ENCODE data around the gene OGN.

OGN gene

GRCh38 chr9:92426501-92427145, 22.2 kb upstream of the OGN start:
- Histone ChIP-seq H3K27ac (no peak overlapping the region), H3K36me3 (replicated peaks) (no peaks in the 10 kb centered on the region), H3K27me3 (replicated peaks) (no peaks in the 10 kb centered on the region), H3K4me3 (ENCODE audit: low read depth, low read length) (no peak overlapping the region)
- TF ChIP-seq, protein P1, sequence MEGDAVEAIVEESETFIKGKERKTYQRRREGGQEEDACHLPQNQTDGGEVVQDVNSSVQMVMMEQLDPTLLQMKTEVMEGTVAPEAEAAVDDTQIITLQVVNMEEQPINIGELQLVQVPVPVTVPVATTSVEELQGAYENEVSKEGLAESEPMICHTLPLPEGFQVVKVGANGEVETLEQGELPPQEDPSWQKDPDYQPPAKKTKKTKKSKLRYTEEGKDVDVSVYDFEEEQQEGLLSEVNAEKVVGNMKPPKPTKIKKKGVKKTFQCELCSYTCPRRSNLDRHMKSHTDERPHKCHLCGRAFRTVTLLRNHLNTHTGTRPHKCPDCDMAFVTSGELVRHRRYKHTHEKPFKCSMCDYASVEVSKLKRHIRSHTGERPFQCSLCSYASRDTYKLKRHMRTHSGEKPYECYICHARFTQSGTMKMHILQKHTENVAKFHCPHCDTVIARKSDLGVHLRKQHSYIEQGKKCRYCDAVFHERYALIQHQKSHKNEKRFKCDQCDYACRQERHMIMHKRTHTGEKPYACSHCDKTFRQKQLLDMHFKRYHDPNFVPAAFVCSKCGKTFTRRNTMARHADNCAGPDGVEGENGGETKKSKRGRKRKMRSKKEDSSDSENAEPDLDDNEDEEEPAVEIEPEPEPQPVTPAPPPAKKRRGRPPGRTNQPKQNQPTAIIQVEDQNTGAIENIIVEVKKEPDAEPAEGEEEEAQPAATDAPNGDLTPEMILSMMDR (IDR thresholded peaks at IDR 0.05; ENCODE audit: low read depth, low read length, missing control alignments) = no peak
- no peak for DNase-seq
- in situ Hi-C loops (cut with HindIII; ENCODE audit: low pct_ligation_motif_present, low sequenced_read_pairs) = no loop called here

- in situ Hi-C loops (cut with HindIII; ENCODE audit: low pct_ligation_motif_present, low sequenced_read_pairs) = no loop called here
- no peak overlapping the region for H3K27ac ChIP-seq
- TF ChIP-seq, protein P1 (IDR thresholded peaks at IDR 0.05; ENCODE audit: low read depth, low read length, missing control alignments) = no peak
- no peaks in the 10 kb centered on the region for H3K27me3 ChIP-seq (replicated peaks)
- H3K36me3 ChIP-seq (replicated peaks) = no peaks in the 10 kb centered on the region
- no peak for DNase-seq
- no peak overlapping the region for H3K4me3 ChIP-seq (ENCODE audit: low read depth, low read length)
Observed at GRCh38 chr9:92425474-92425873, 21.1 kb upstream of the OGN start.

GRCh38 chr9:92424340-92424739, 20.0 kb upstream of the OGN start, which contains the start of gene OMD:
OMD (minus strand) TSS chr9:92424471; CDS start chr9:92417558, 6,913 bp downstream.
- DNase-seq = no peak
- no peak within 1 kb of the TSS for H3K27ac ChIP-seq
- H3K4me3 ChIP-seq (ENCODE audit: low read depth, low read length) = no peak within 1 kb of the TSS
- H3K27me3 ChIP-seq (replicated peaks) = no peaks in the 10 kb centered on the region
- H3K36me3 ChIP-seq (replicated peaks) = no peaks in the 10 kb centered on the region
- TF ChIP-seq, protein P1 (IDR thresholded peaks at IDR 0.05; ENCODE audit: low read depth, low read length, missing control alignments) = no peak
- in situ Hi-C loops (cut with HindIII; ENCODE audit: low pct_ligation_motif_present, low sequenced_read_pairs) = no loop called here

DNA sequence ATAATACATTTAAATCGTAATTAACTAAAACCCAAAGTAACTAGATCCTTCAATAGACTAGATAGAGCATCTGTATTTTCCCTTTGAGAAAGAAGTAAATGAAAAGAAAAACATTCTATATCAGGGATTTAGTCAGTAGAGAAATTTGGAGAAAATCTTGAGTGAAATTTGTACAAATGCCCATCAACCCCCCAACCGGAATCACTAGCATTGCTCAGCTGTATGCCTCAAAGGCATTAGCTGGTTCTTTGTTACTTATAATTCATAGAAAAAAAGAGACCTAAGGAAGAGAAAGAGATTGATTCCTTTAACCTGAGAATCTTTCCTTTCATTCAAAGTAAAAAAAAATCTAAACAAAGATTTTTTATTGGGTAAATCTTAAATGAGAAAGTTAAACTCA, 19.2 kb upstream of the OGN start:
- H3K4me3 ChIP-seq (ENCODE audit: low read depth, low read length) = no peak overlapping the region
- in situ Hi-C loops (cut with HindIII; ENCODE audit: low pct_ligation_motif_present, low sequenced_read_pairs) = no loop called here

DNA sequence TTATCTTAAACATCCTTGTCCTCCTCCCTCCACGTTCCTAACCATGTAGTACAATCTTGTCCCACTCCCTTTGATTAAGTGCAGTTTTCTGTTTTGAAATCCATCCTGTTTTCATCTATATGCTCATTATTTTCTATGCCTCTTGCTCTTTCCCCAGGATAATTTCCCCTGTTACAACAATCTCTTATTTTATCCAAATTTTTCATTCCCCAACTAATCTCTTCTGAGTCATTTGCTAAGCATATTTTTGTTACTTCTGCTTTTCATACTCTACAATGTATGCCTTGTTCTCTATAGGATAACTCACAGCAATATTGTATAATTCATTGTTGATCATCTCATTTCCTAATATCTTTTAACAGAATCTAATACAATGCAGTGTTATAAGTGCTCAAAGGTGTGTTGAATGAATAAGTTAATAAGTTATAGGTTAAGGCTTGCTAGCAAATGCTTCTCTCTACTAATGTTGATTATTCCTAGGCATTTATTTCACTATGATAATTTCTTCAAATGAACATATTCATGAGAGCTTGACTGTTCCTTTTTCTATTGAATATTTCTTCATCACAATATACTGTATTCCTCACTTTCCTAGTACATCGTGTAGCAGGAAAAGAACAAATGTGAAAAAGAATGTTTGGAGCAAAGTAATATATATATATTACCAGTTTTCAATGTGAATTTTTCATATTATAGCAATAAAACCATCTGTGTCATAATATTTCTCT, 18.4 kb upstream of the OGN start:
- H3K27me3 ChIP-seq (replicated peaks) = no peaks in the 10 kb centered on the region
- no peak overlapping the region for H3K27ac ChIP-seq
- DNase-seq = no peak
- H3K4me3 ChIP-seq (ENCODE audit: low read depth, low read length) = no peak overlapping the region
- TF ChIP-seq, protein P1 (IDR thresholded peaks at IDR 0.05; ENCODE audit: low read depth, low read length, missing control alignments) = no peak
- H3K36me3 ChIP-seq (replicated peaks) = no peaks in the 10 kb centered on the region
- in situ Hi-C loops (cut with HindIII; ENCODE audit: low pct_ligation_motif_present, low sequenced_read_pairs) = no loop called here

More for the DNA sequence above, 19.2 kb upstream of the OGN start:
- TF ChIP-seq, protein P1 (IDR thresholded peaks at IDR 0.05; ENCODE audit: low read depth, low read length, missing control alignments) = no peak
- Histone ChIP-seq H3K27me3 (replicated peaks) (no peaks in the 10 kb centered on the region), H3K36me3 (replicated peaks) (no peaks in the 10 kb centered on the region), H3K27ac (no peak overlapping the region)
- no peak for DNase-seq
